Esophagus muscularis mucosa (tissue), 4 donors: ENCODE results near the gene ATP5F1D. TPM values are rescaled to one million over a fixed set of nuclear protein-coding genes. Genes with fewer than 3 reads are reported as not detected.
A peak's percentile ranks its signal among the peaks of the same experiment; 100 is the strongest.

Source experiments
- DNase-seq: peaks from one replicate; pipeline ENCODE4 v3.0.0-alpha.2; 2017; ENCODE audit errors: extremely low spot score
- H3K27ac ChIP-seq, 4 donors: fragments of 200-600 bp; sonication (generic); replicated peaks in 1 of 4; 1 replicate in 3 of 4; 2 replicates in 1 of 4; pipeline ENCODE4 v1.5.1; 2016 to 2019; ENCODE audit warnings: mild to moderate bottlenecking in 1 of 4
- H3K27me3 ChIP-seq, 4 donors: fragments of 200-600 bp; sonication (generic); one replicate each; pipeline versions ENCODE4 v1.5.1 to v1.6.0; 2016 to 2019
- H3K36me3 ChIP-seq, 4 donors: fragments of 200-600 bp; sonication (generic); one replicate each; pipeline ENCODE4 v1.5.1; 2016 to 2019
- H3K4me1 ChIP-seq, 4 donors: fragments of 200-600 bp; sonication (generic); one replicate each; pipeline ENCODE4 v1.5.1; 2016 to 2019
- H3K4me3 ChIP-seq, 4 donors: fragments of 200-600 bp; sonication (generic); 1 replicate in 2 of 4; 2 replicates in 2 of 4; pipeline ENCODE4 v1.5.1; 2016 to 2019; ENCODE audit warnings: mild to moderate bottlenecking in 4 of 4, moderate library complexity in 1 of 4
- H3K9me3 ChIP-seq, 4 donors: fragments of 200-600 bp; sonication (generic); 1 replicate in 3 of 4; 2 replicates in 1 of 4; pipeline ENCODE4 v1.5.1; 2016 to 2019
- CTCF ChIP-seq, 3 experiments: fragments of 200-600 bp in 2 of 3; fragments of 450-650 bp in 1 of 3; sonication (generic) in 2 of 3; IDR thresholded peaks; one replicate each; pipeline ENCODE4 v1.5.1; 2017 to 2019; ENCODE audit warnings: antibody characterized with exemption in 3 of 3, mild to moderate bottlenecking in 2 of 3, moderate library complexity in 1 of 3
- EP300 ChIP-seq: sonication (generic); formaldehyde crosslinking; IDR thresholded peaks from one replicate; pipeline ENCODE4 v1.6.1; 2017; ENCODE audit warnings: antibody characterized with exemption
- POLR2A ChIP-seq: fragments of 450-650 bp; IDR thresholded peaks from one replicate; pipeline ENCODE4 v1.6.1; 2017; ENCODE audit warnings: antibody characterized with exemption, moderate library complexity, mild to moderate bottlenecking, low read depth
- POLR2AphosphoS5 ChIP-seq, 2 donors: sonication (generic); formaldehyde crosslinking; IDR thresholded peaks; one replicate each; pipeline ENCODE4 v1.6.1; 2017; ENCODE audit warnings: antibody characterized with exemption in 2 of 2
- WGBS: methylation state at CpG from one replicate; pipeline ENCODE4 v1.1.5; 2018; 5-methylcytosine and 5-hydroxymethylcytosine counted together
- intact Hi-C: fragments of 100-400 bp; cut with DNase I; formaldehyde crosslinking; loops from one replicate; pipeline ENCODE4 v1.15.1; 2023
- total RNA-seq, 4 donors: library from RNA; depleted of rRNA; stranded (reverse); fragments of >200 nt; gene quantifications; one replicate each; pipeline versions ENCODE4 v1.1.0 to v1.2.1, GENCODE V29; 2016

The ATP5F1D gene
- total RNA-seq, 4 donors from 2014 or later: 77.5 to 140 (median 109) TPM

GRCh38 chr19:1239420-1239795 is 2.1 kb upstream of the ATP5F1D start:
- Histone ChIP-seq H3K4me1 (peaks cover 54 to 79% (median 69%) of the 10 kb centered on the region in 4 donors), H3K9me3 (no peaks in the 10 kb centered on the region), H3K27me3 (peaks cover 0 to 14% (median 2%) of the 10 kb centered on the region in 4 donors), H3K27ac (peak overlapping the region; percentile 91 to 100 (median 100)), H3K4me3 (no peak overlapping the region), H3K36me3 (peaks cover 0 to 3% (median under 1%) of the 10 kb centered on the region in 4 donors)
- intact Hi-C loops: no loop called here
- WGBS: 87% methylated on average over 10 of the region's 11 CpGs
- DNase-seq: no peak
- TF ChIP-seq POLR2AphosphoS5 (IDR thresholded peaks at IDR 0.05): no peak
- TF ChIP-seq EP300: no peak
- TF ChIP-seq POLR2A: no peak
- no peak for TF ChIP-seq CTCF (IDR thresholded peaks at IDR 0.05)

- Histone ChIP-seq H3K4me1 (peaks cover 60 to 86% (median 76%) of the 10 kb centered on the region in 4 donors), H3K27me3 (peaks cover 0 to 14% (median 2%) of the 10 kb centered on the region in 4 donors), H3K9me3 (no peaks in the 10 kb centered on the region), H3K27ac (peak overlapping the region; percentile 91 to 100 (median 100)), H3K4me3 (peak overlapping the region; percentile 38 to 82 (median 62)), H3K36me3 (peaks cover 0 to 3% (median 0%) of the 10 kb centered on the region in 4 donors)
- peak; percentile 97 to 99 (median 97) for TF ChIP-seq CTCF (IDR thresholded peaks at IDR 0.05)
- peak; percentile 49 to 74 for TF ChIP-seq POLR2AphosphoS5 (IDR thresholded peaks at IDR 0.05)
- TF ChIP-seq POLR2A: no peak
- peak; percentile 42 for TF ChIP-seq EP300
- 22% methylated on average over 18 of the region's 84 CpGs for WGBS
- DNase-seq: no peak
- intact Hi-C loops: no loop called here
Measured at GRCh38 chr19:1239796-1240737, 1.5 kb upstream of the ATP5F1D start.

GRCh38 chr19:1240925-1241324 is 626 bp upstream of the ATP5F1D start:
- intact Hi-C loops: no loop called here
- TF ChIP-seq EP300 (no peak), POLR2A (no peak), CTCF (IDR thresholded peaks at IDR 0.05) (no peak), POLR2AphosphoS5 (IDR thresholded peaks at IDR 0.05) (no peak)
- Histone ChIP-seq H3K27me3 (peaks cover 0 to 14% (median 2%) of the 10 kb centered on the region in 4 donors), H3K4me1 (peaks cover 68 to 93% (median 84%) of the 10 kb centered on the region in 4 donors), H3K4me3 (peak overlapping the region; percentile 38 to 84 (median 82)), H3K36me3 (peaks cover 0 to 3% (median 0%) of the 10 kb centered on the region in 4 donors), H3K9me3 (no peaks in the 10 kb centered on the region), H3K27ac (peak overlapping the region; percentile 91 to 100 (median 100))
- DNase-seq: no peak
- 79% methylated on average over 5 of the region's 15 CpGs for WGBS

GRCh38 chr19:1243768-1244692 is 2.5 kb downstream of the ATP5F1D start:
- Histone ChIP-seq H3K9me3 (no peaks in the 10 kb centered on the region), H3K4me3 (peak overlapping the region; percentile 22 to 44 (median 31)), H3K27ac (peak overlapping the region; percentile 91 to 100 (median 100)), H3K27me3 (no peaks in the 10 kb centered on the region), H3K36me3 (peaks cover 0 to 3% (median 0%) of the 10 kb centered on the region in 4 donors), H3K4me1 (peaks cover 74 to 89% (median 82%) of the 10 kb centered on the region in 4 donors)
- peak; percentile 15 for TF ChIP-seq POLR2A
- peak; percentile 40 to 81 for TF ChIP-seq POLR2AphosphoS5 (IDR thresholded peaks at IDR 0.05)
- TF ChIP-seq EP300: no peak
- peak in 2 of 3 experiments; percentile 98 to 99 for TF ChIP-seq CTCF (IDR thresholded peaks at IDR 0.05)
- DNase-seq: no peak
- 86% methylated on average over 12 of the region's 33 CpGs for WGBS
- intact Hi-C loops: loop anchor here (1.0 kb wide), 1 partner anchor 23 kb away; no protein-coding TSS in a partner anchor
